Measurements from ENCODE around the gene PIP. TPM values are rescaled to one million over a fixed set of nuclear protein-coding genes. Genes with fewer than 3 reads are reported as not detected.
"Not testable (repeated sequence)": the region's sequence is repeated elsewhere in the genome, so short reads cannot be mapped to it uniquely, and the experiment has no call there.

The PIP gene
- total RNA-seq = not detected

DNA sequence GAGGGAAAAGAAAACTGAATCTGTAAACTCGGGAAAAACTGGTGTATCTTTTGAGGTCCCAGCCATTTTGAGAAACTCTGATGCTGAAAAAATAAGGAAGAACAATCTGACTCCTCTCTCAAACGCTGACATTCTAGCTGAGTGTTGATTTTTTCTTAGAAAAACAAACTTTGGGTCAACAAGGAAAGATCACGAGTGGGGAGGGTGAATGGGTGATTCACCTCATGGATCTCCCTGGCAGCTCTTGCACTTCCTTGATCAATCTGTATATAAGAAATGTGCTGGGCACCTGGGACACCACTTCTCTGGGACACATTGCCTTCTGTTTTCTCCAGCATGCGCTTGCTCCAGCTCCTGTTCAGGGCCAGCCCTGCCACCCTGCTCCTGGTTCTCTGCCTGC, at the start of gene PIP:
PIP (plus strand) TSS at position 297 of the 400 bp plus-strand sequence; CDS start at position 337, 40 bp downstream.
- no peak within 1 kb of the TSS for H3K27ac Mint-ChIP-seq
- no peak for DNase-seq
- H3K9me3 Mint-ChIP-seq = no peaks in the 10 kb centered on the region
- H3K4me3 Mint-ChIP-seq = no peak within 1 kb of the TSS
- POLR2A ChIA-PET = no interaction called here
- H3K36me3 Mint-ChIP-seq = no peaks in the 10 kb centered on the region
- intact Hi-C loops (cut with micrococcal nuclease) = no loop called here
- H3K4me1 Mint-ChIP-seq (ENCODE audit: low read depth) = no peaks in the 10 kb centered on the region
- CTCF ChIA-PET = interaction anchor here (2.0 kb wide), 1 partner anchor 83 kb away, joined by 7 read pairs; no protein-coding TSS in a partner anchor
- H3K27me3 Mint-ChIP-seq = peaks cover 14% of the 10 kb centered on the region

DNA sequence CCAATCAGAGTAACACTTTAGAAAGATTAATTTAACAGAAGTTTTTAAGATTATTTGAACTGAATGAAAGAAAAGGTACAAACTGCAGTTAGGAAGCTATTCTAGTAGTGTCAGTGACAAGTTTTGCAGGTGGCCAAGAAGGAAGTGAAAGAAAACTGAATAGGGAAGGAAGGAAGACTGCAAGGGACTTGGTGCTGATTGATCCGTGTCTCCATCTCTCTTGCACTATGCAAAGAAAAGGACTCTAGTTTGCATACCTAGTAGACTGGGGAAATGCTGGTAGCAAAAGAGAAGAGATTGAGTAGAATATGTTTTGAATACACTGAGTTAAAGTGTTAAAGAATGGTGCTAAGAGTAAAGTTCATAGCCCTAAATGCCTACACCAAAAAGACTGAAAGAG, 46.8 kb upstream of the PIP start:
- Mint-ChIP-seq H3K9me3 (peaks cover 9% of the 10 kb centered on the region), H3K27ac (no peak overlapping the region), H3K36me3 (no peaks in the 10 kb centered on the region), H3K4me3 (no peak overlapping the region), H3K4me1 (ENCODE audit: low read depth) (no peaks in the 10 kb centered on the region), H3K27me3 (peaks cover 13% of the 10 kb centered on the region)
- intact Hi-C loops (cut with micrococcal nuclease) = no loop called here
- DNase-seq = no peak
- ChIA-PET POLR2A (interaction anchor here (0.6 to 0.8 kb wide), 2 partner anchors 36 to 139 kb away, joined by 3 read pairs; no protein-coding TSS in a partner anchor), CTCF (no interaction called here)

DNA sequence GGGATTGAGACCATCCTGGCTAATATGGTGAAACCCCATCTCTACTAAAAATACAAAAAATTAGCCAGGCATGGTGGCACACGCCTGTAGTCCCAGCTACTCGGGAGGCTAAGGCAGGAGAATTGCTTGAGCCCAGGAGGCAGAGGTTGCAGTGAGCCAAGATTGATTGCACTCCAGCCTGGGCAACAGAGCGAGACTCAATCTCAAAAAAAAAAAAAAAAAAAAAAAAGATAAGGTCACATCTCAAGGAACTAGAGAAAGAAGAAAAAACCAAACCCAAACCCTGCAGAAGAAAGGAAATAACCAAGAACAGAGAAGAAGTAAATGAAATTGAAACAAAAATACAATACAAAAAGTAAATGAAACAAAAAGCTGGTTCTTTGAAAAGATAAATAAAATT, 46.3 kb upstream of the PIP start:
- H3K4me1 Mint-ChIP-seq (ENCODE audit: low read depth); H3K36me3 Mint-ChIP-seq; H3K4me3 Mint-ChIP-seq; DNase-seq; intact Hi-C loops (cut with micrococcal nuclease); H3K27ac Mint-ChIP-seq; CTCF ChIA-PET; H3K9me3 Mint-ChIP-seq: not testable (repeated sequence)
- H3K27me3 Mint-ChIP-seq = peaks cover 13% of the 10 kb centered on the region
- POLR2A ChIA-PET = interaction anchor here (0.6 kb wide), 1 partner anchor 139 kb away, joined by 3 read pairs; no protein-coding TSS in a partner anchor

DNA sequence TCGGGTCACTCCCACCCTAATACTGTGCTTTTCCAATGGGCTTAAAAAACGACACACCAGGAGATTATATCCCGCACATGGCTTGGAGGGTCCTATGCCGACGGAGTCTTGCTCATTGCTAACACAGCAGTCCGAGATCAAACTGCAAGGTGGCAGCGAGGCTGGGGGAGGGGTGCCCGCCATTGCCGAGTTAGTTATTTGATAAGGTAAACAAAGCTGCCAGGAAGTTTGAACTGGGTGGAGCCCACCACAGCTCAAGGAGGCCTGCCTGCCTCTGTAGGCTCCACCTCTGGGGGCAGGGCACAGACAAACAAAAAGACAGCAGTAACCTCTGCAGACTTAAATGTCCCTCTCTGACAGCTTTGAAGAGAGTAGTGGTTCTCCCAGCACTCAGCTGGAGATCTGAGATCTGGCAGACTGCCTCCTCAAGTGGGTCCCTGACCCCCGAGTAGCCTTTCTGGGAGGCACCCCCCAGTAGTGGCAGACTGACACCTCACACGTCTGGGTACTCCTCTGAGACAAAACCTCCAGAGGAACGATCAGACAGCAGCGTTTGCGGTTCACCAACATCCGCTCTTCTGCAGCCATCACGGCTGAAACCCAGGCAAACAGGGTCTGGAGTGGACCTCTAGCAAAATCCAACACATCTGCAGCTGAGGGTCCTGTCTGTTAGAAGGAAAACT, 43.2 kb upstream of the PIP start:
- H3K27ac Mint-ChIP-seq; DNase-seq; H3K27me3 Mint-ChIP-seq; H3K4me1 Mint-ChIP-seq (ENCODE audit: low read depth); H3K36me3 Mint-ChIP-seq; CTCF ChIA-PET; H3K9me3 Mint-ChIP-seq; intact Hi-C loops (cut with micrococcal nuclease); POLR2A ChIA-PET; H3K4me3 Mint-ChIP-seq: not testable (repeated sequence)

DNA sequence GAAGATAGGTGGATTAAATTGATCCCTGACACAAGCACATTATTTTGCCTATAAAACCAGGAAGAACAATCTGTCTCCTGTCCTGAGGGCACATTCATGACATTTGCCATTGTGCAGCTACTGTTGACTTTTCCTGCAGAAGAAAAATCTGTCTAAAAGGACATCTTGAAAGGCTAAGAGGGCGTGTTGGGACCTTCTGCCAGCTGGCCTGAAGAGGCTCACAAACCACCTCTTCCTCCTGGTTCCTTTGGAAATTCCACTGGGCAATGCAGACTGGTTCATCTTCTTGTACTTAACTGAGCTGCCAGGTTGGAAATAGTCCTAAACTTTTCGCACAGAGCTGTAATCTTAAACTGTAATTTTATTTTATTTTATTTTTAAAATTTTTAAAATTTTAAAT, 35.7 kb upstream of the PIP start:
- no peak for DNase-seq
- H3K9me3 Mint-ChIP-seq = peaks cover 19% of the 10 kb centered on the region
- no peaks in the 10 kb centered on the region for H3K27me3 Mint-ChIP-seq
- no peaks in the 10 kb centered on the region for H3K4me1 Mint-ChIP-seq (ENCODE audit: low read depth)
- intact Hi-C loops (cut with micrococcal nuclease) = no loop called here
- ChIA-PET CTCF (no interaction called here), POLR2A (no interaction called here)
- no peak overlapping the region for H3K27ac Mint-ChIP-seq
- H3K4me3 Mint-ChIP-seq = no peak overlapping the region
- peaks cover 3% of the 10 kb centered on the region for H3K36me3 Mint-ChIP-seq

DNA sequence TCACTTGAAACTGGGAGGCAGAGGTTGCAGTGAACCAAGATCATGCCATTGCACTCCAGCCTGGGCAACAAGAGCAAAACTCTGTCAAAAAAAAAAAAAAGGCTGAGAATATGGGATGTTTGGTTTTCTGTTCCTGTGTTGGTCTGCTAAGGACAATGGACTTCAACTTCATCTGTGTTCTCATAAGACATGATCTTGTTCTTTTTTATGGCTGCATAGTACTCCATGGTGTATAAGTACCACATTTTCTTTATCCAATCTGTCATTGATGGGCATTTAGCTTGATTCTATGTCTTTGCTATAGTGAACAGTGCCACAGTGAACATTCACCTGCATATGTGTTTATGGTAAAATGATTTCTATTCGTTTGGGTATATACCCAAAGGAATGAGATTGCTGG, 32.3 kb upstream of the PIP start:
- not testable (repeated sequence) for H3K36me3 Mint-ChIP-seq

DNA sequence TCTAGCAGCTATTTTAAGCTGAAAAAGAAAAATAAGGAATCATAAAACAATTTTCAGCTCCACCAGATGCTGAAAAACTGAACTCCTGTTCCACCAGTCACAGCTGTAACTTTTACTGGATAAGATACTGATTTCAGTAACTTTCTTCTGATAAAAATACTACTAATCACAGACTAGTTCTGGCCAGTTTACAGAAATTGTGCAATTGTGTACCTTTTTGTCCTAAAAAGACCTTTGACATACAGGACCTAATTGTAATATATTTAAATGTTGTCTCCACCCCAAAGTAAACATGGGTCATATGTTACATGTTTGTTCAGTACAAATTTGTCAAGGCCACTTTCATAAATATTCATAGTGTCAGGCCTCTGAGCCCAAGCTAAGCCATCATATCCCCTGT, 27.1 kb upstream of the PIP start:
- H3K4me1 Mint-ChIP-seq (ENCODE audit: low read depth) = no peaks in the 10 kb centered on the region
- H3K27ac Mint-ChIP-seq = no peak overlapping the region
- CTCF ChIA-PET = no interaction called here
- peaks cover 6% of the 10 kb centered on the region for H3K9me3 Mint-ChIP-seq
- no peak for DNase-seq
- intact Hi-C loops (cut with micrococcal nuclease) = no loop called here
- H3K4me3 Mint-ChIP-seq = no peak overlapping the region
- H3K27me3 Mint-ChIP-seq = no peaks in the 10 kb centered on the region
- POLR2A ChIA-PET = no interaction called here
- H3K36me3 Mint-ChIP-seq = peaks cover under 1% of the 10 kb centered on the region

More for the DNA sequence above, 32.3 kb upstream of the PIP start:
- H3K27me3 Mint-ChIP-seq; H3K4me1 Mint-ChIP-seq (ENCODE audit: low read depth); POLR2A ChIA-PET; CTCF ChIA-PET; H3K27ac Mint-ChIP-seq; H3K4me3 Mint-ChIP-seq; intact Hi-C loops (cut with micrococcal nuclease); DNase-seq: not testable (repeated sequence)
- peaks cover 23% of the 10 kb centered on the region for H3K9me3 Mint-ChIP-seq

- H3K4me3 Mint-ChIP-seq; H3K36me3 Mint-ChIP-seq; H3K4me1 Mint-ChIP-seq (ENCODE audit: low read depth); CTCF ChIA-PET; POLR2A ChIA-PET; DNase-seq; intact Hi-C loops (cut with micrococcal nuclease); H3K27ac Mint-ChIP-seq; H3K27me3 Mint-ChIP-seq; H3K9me3 Mint-ChIP-seq: not testable (repeated sequence)
Observed at GRCh38 chr7:143108019-143108418, 23.9 kb upstream of the PIP start.

GRCh38 chr7:143117395-143117794, 14.5 kb upstream of the PIP start:
- Mint-ChIP-seq H3K27ac (no peak overlapping the region), H3K27me3 (peaks cover 5% of the 10 kb centered on the region), H3K9me3 (peaks cover 26% of the 10 kb centered on the region), H3K36me3 (peaks cover 2% of the 10 kb centered on the region), H3K4me3 (no peak overlapping the region), H3K4me1 (ENCODE audit: low read depth) (no peaks in the 10 kb centered on the region)
- CTCF ChIA-PET = no interaction called here
- no peak for DNase-seq
- POLR2A ChIA-PET = no interaction called here
- intact Hi-C loops (cut with micrococcal nuclease) = no loop called here

DNA sequence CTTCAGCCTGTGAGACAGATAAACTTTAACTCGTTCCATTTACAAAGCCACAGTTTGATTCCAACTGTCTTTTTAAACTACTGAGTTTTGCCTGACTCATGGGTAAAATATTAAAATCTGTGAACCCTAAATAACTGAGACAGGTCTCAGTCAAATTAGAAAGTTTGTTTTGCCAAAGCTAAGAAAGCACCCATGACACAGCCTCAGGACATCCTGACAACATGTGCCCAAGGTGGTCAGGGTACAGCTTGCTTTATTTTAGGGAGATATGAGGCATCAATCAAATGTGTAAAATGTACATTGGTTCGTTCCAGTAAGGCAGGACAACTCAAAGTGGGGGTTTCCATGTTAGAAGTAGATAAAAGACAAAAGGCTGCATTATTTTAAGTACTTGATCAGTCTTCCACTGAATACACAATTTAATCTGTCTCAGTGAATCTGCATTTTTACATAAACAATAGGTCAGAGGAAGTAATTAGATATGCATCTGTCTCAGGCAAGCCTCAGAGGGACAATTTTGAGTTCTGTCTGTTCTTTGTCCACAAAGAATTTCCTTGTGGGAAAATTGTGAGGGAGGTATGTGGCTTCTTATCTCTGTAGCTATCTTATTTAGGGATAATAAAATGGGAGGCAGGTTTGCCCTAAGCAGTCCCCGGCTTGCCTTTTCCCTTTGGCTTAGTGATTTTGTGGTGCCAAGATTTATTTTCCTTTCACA, 11.0 kb upstream of the PIP start:
- no peak overlapping the region for H3K4me3 Mint-ChIP-seq
- peaks cover 3% of the 10 kb centered on the region for H3K36me3 Mint-ChIP-seq
- H3K9me3 Mint-ChIP-seq = peaks cover 24% of the 10 kb centered on the region
- ChIA-PET CTCF (interaction anchor here (0.8 kb wide), 1 partner anchor 104 kb away, joined by 3 read pairs; no protein-coding TSS in a partner anchor), POLR2A (no interaction called here)
- H3K27ac Mint-ChIP-seq = no peak overlapping the region
- H3K27me3 Mint-ChIP-seq = no peaks in the 10 kb centered on the region
- DNase-seq = no peak
- intact Hi-C loops (cut with micrococcal nuclease) = no loop called here
- H3K4me1 Mint-ChIP-seq (ENCODE audit: low read depth) = no peaks in the 10 kb centered on the region

- H3K36me3 Mint-ChIP-seq; H3K4me3 Mint-ChIP-seq; CTCF ChIA-PET; POLR2A ChIA-PET; H3K4me1 Mint-ChIP-seq (ENCODE audit: low read depth); H3K27me3 Mint-ChIP-seq; H3K27ac Mint-ChIP-seq; intact Hi-C loops (cut with micrococcal nuclease); DNase-seq: not testable (repeated sequence)
- peaks cover 19% of the 10 kb centered on the region for H3K9me3 Mint-ChIP-seq
Observed at GRCh38 chr7:143123326-143123725, 8.6 kb upstream of the PIP start.

DNA sequence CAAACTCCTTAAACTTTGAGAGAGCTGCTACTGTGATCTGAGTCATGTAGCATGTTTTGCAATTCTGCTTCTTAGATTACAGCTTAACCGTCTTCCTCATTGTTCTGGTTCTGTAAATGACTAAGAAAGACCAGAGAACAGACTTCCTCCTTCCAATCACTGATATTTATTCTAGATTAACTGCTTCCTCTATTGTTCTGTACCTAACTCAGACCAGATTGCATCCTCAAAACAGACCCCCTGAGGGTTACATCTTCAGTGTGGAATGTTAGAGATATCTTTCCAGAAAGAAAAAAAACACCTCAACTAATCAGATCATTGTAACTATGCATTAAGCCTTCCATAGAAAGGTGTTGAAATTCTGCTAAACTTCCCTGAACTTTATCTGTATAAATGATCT, 5.7 kb upstream of the PIP start:
- CTCF ChIA-PET = interaction anchor here (0.8 kb wide), 1 partner anchor 89 kb away, joined by 3 read pairs; no protein-coding TSS in a partner anchor
- no peak for DNase-seq

GRCh38 chr7:143129051-143129450, 2.8 kb upstream of the PIP start:
- Mint-ChIP-seq H3K36me3 (no peaks in the 10 kb centered on the region), H3K4me3 (no peak overlapping the region), H3K27me3 (peaks cover 9% of the 10 kb centered on the region), H3K27ac (no peak overlapping the region), H3K4me1 (ENCODE audit: low read depth) (no peaks in the 10 kb centered on the region), H3K9me3 (peaks cover 11% of the 10 kb centered on the region)
- intact Hi-C loops (cut with micrococcal nuclease) = no loop called here
- no peak for DNase-seq
- ChIA-PET POLR2A (no interaction called here), CTCF (no interaction called here)

More for the DNA sequence above, 5.7 kb upstream of the PIP start:
- H3K4me3 Mint-ChIP-seq = no peak overlapping the region
- H3K36me3 Mint-ChIP-seq = peaks cover 3% of the 10 kb centered on the region
- POLR2A ChIA-PET = no interaction called here
- intact Hi-C loops (cut with micrococcal nuclease) = no loop called here
- H3K27me3 Mint-ChIP-seq = peaks cover 7% of the 10 kb centered on the region
- peaks cover 19% of the 10 kb centered on the region for H3K9me3 Mint-ChIP-seq
- H3K27ac Mint-ChIP-seq = no peak overlapping the region
- no peaks in the 10 kb centered on the region for H3K4me1 Mint-ChIP-seq (ENCODE audit: low read depth)
